HEK293 (cell line): ENCODE measurements around the gene THEM4.

ENCODE experiments used
- KLF16 ChIP-seq: fragments of 450-650 bp; formaldehyde crosslinking; IDR thresholded peaks from 2 replicates; pipeline ENCODE4 v1.5.1; 2017; ENCODE audit warnings: missing biosample characterization, missing genetic modification characterization
- SETDB1 ChIP-seq: IDR thresholded peaks from one replicate; pipeline ENCODE4 v1.6.1; 2017; ENCODE audit warnings: mild to moderate bottlenecking, low read length, moderate library complexity, mixed read lengths; ENCODE audit not compliant: insufficient read length
- ZFP3 ChIP-seq: fragments of 450-650 bp; formaldehyde crosslinking; IDR thresholded peaks from 2 replicates; pipeline ENCODE4 v1.5.1; 2016; ENCODE audit warnings: low read depth, missing biosample characterization, missing genetic modification characterization
- ZNF404 ChIP-seq: fragments of 450-650 bp; formaldehyde crosslinking; IDR thresholded peaks from 2 replicates; pipeline ENCODE4 v1.5.1; 2017; ENCODE audit warnings: missing biosample characterization, missing genetic modification characterization
- TF ChIP-seq, protein P1 (sequence below): fragments of 450-650 bp; formaldehyde crosslinking; IDR thresholded peaks from 2 replicates; pipeline ENCODE4 v1.5.1; 2016; ENCODE audit warnings: missing biosample characterization, missing genetic modification characterization
- TF ChIP-seq, protein P2 (sequence below): fragments of 450-650 bp; formaldehyde crosslinking; IDR thresholded peaks from 2 replicates; pipeline ENCODE4 v1.5.1; 2016; ENCODE audit warnings: missing biosample characterization, missing genetic modification characterization

DNA sequence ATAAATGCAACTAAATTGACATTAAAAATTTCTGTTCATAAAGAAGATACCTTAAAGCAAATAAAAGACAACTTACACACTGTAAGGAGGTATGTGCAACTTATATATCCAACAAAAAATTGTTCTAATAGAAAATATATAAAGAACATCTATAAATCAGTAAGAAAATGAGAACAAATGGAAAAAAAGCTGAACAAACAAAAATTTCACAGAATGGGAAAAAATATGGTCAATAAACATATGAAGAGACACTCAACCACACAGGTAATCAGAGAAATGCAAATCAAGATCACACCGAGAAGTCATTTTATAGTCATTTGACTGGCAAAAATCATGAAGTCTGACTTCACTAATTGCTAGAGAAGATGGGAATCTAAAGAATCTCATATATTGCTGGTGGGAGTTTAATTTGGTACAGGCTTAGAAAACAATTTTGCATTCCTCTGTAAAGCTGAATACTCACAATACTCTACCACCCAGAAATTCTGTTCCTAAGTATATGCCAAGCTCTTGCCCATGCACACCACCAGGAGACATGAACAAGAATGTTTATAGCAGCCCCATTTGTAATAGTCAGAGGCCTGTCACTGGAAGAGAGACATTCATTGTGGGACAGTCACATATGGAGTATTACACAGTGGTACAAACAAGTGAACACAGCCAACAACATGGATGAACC lies 33.8 kb downstream of the THEM4 start:
- TF ChIP-seq SETDB1 (no peak), ZFP3 (tag by site-specific recombination) (no peak), KLF16 (tag by site-specific recombination) (no peak), ZNF404 (no peak)
- TF ChIP-seq, protein P1, sequence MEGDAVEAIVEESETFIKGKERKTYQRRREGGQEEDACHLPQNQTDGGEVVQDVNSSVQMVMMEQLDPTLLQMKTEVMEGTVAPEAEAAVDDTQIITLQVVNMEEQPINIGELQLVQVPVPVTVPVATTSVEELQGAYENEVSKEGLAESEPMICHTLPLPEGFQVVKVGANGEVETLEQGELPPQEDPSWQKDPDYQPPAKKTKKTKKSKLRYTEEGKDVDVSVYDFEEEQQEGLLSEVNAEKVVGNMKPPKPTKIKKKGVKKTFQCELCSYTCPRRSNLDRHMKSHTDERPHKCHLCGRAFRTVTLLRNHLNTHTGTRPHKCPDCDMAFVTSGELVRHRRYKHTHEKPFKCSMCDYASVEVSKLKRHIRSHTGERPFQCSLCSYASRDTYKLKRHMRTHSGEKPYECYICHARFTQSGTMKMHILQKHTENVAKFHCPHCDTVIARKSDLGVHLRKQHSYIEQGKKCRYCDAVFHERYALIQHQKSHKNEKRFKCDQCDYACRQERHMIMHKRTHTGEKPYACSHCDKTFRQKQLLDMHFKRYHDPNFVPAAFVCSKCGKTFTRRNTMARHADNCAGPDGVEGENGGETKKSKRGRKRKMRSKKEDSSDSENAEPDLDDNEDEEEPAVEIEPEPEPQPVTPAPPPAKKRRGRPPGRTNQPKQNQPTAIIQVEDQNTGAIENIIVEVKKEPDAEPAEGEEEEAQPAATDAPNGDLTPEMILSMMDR (tag by site-specific recombination), result no peak
- TF ChIP-seq, protein P2, sequence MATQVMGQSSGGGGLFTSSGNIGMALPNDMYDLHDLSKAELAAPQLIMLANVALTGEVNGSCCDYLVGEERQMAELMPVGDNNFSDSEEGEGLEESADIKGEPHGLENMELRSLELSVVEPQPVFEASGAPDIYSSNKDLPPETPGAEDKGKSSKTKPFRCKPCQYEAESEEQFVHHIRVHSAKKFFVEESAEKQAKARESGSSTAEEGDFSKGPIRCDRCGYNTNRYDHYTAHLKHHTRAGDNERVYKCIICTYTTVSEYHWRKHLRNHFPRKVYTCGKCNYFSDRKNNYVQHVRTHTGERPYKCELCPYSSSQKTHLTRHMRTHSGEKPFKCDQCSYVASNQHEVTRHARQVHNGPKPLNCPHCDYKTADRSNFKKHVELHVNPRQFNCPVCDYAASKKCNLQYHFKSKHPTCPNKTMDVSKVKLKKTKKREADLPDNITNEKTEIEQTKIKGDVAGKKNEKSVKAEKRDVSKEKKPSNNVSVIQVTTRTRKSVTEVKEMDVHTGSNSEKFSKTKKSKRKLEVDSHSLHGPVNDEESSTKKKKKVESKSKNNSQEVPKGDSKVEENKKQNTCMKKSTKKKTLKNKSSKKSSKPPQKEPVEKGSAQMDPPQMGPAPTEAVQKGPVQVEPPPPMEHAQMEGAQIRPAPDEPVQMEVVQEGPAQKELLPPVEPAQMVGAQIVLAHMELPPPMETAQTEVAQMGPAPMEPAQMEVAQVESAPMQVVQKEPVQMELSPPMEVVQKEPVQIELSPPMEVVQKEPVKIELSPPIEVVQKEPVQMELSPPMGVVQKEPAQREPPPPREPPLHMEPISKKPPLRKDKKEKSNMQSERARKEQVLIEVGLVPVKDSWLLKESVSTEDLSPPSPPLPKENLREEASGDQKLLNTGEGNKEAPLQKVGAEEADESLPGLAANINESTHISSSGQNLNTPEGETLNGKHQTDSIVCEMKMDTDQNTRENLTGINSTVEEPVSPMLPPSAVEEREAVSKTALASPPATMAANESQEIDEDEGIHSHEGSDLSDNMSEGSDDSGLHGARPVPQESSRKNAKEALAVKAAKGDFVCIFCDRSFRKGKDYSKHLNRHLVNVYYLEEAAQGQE (tag by site-specific recombination), result no peak
